H1 (cell line): ENCODE measurements around the gene CDT1. TPM values are rescaled to one million over a fixed set of nuclear protein-coding genes. Genes with fewer than 3 reads are reported as not detected.

Experiments used
- CTCF ChIA-PET: fragments of 300-600 bp; sonication (Branson Sonifier 250); formaldehyde crosslinking; loops from one replicate; lab custom pipeline; 2021; ENCODE audit not compliant: partially characterized antibody; lab: Charles Lee
- POLR2A ChIA-PET: fragments of 300-600 bp; sonication (Branson Sonifier 250); formaldehyde crosslinking; loops from one replicate; lab custom pipeline; 2021; ENCODE audit warnings: inconsistent platforms; ENCODE audit not compliant: partially characterized antibody; lab: Charles Lee
- DNase-seq, 2 experiments: peaks; one replicate each; pipeline versions ENCODE4 v3.0.0 to v3.0.0-alpha.2; 2010 to 2022; ENCODE audit warnings: low spot score in 2 of 2, low read depth in 1 of 2, mixed read lengths in 1 of 2
- FAIRE-seq: peaks from 2 replicates; lab custom pipeline; 2011; peaks lifted over from hg19 to GRCh38; lab: Jason Lieb, UNC
- H2AFZ ChIP-seq: 2 replicates; pipeline ENCODE4 v1.8.1; 2012; ENCODE audit warnings: low read length, inconsistent platforms
- H2AK5ac ChIP-seq: 2 replicates; pipeline ENCODE4 v1.6.1; 2013; ENCODE audit warnings: low read depth, low read length
- H2BK120ac ChIP-seq: replicated peaks from 2 replicates; pipeline ENCODE3; 2013; ENCODE audit warnings: low read depth, low read length, inconsistent platforms
- H2BK12ac ChIP-seq: 2 replicates; pipeline ENCODE4 v1.6.1; 2013; ENCODE audit warnings: low read depth, low read length
- H2BK15ac ChIP-seq: 2 replicates; pipeline ENCODE4 v1.6.1; 2013; ENCODE audit warnings: low read length
- H2BK20ac ChIP-seq: 2 replicates; pipeline ENCODE4 v1.6.1; 2013; ENCODE audit warnings: low read length
- H2BK5ac ChIP-seq: 2 replicates; pipeline ENCODE4 v1.6.1; 2013; ENCODE audit warnings: low read depth, low read length
- H3K14ac ChIP-seq: 2 replicates; pipeline ENCODE4 v1.6.1; 2013; ENCODE audit warnings: inconsistent platforms; ENCODE audit not compliant: insufficient read length
- H3K18ac ChIP-seq: 2 replicates; pipeline ENCODE4 v1.6.1; 2013; ENCODE audit warnings: low read length; ENCODE audit errors: extremely low read depth
- H3K23ac ChIP-seq: 2 replicates; pipeline ENCODE4 v1.6.1; 2013; ENCODE audit warnings: inconsistent platforms; ENCODE audit not compliant: insufficient read length
- H3K23me2 ChIP-seq: 2 replicates; pipeline ENCODE4 v1.6.1; 2013; ENCODE audit warnings: low read depth, low read length
- H3K27ac ChIP-seq: 2 replicates; pipeline ENCODE4 v1.6.1; 2011; ENCODE audit warnings: low read depth, low read length, inconsistent platforms
- H3K27me3 ChIP-seq, 4 experiments: replicated peaks in 1 of 4; 1 replicate in 1 of 4; 2 replicates in 3 of 4; pipeline versions ENCODE4 v1.6.1 to v1.8.1; 2011 to 2013; ENCODE audit warnings: low read length in 3 of 4, mild to moderate bottlenecking in 3 of 4, inconsistent platforms in 2 of 4, mixed read lengths in 2 of 4, moderate library complexity in 1 of 4; ENCODE audit not compliant: control insufficient read depth in 3 of 4, insufficient read depth in 3 of 4; ENCODE audit errors: extremely low read depth in 1 of 4
- H3K36me3 ChIP-seq, 4 experiments: 2 replicates each; pipeline versions ENCODE4 v1.6.1 to v1.8.1; 2011 to 2013; ENCODE audit warnings: mild to moderate bottlenecking in 4 of 4, low read length in 3 of 4, moderate library complexity in 2 of 4, control low read depth in 1 of 4, inconsistent platforms in 1 of 4; ENCODE audit not compliant: insufficient read depth in 4 of 4, control insufficient read depth in 2 of 4
- H3K4ac ChIP-seq: replicated peaks from 2 replicates; pipeline ENCODE3; 2013; ENCODE audit warnings: low read length, low read depth, mixed read lengths, inconsistent platforms; ENCODE audit not compliant: insufficient read length
- H3K4me1 ChIP-seq, 4 experiments: replicated peaks in 1 of 4; 1 replicate in 1 of 4; 2 replicates in 3 of 4; pipeline versions ENCODE4 v1.6.1 to v1.8.1; 2011 to 2013; ENCODE audit warnings: low read length in 3 of 4, inconsistent platforms in 2 of 4, mixed read lengths in 1 of 4; ENCODE audit not compliant: insufficient read depth in 4 of 4, control insufficient read depth in 3 of 4
- H3K4me2 ChIP-seq, 2 experiments: 2 replicates each; pipeline versions ENCODE4 v1.6.1 to v1.8.1; 2011 to 2013; ENCODE audit warnings: low read depth in 2 of 2, low read length in 2 of 2, control low read depth in 1 of 2, inconsistent platforms in 1 of 2, mild to moderate bottlenecking in 1 of 2; ENCODE audit not compliant: insufficient read depth in 1 of 2
- H3K4me3 ChIP-seq, 4 experiments: fragments of 200-600, 300-600 bp in 1 of 4; sonication (generic), shearing (Covaris generic), sonication (Bioruptor Twin) in 1 of 4; 2 replicates each; pipeline versions ENCODE4 v1.5.1 to v1.8.1; 2011 to 2016; ENCODE audit warnings: low read length in 4 of 4, low read depth in 3 of 4, control low read depth in 2 of 4, inconsistent platforms in 2 of 4, mild to moderate bottlenecking in 2 of 4, mixed read lengths in 1 of 4, moderate library complexity in 1 of 4; ENCODE audit not compliant: insufficient read depth in 2 of 4; ENCODE audit errors: extremely low read depth in 1 of 4
- H3K56ac ChIP-seq: replicated peaks from 2 replicates; pipeline ENCODE3; 2013; ENCODE audit warnings: low read depth, mild to moderate bottlenecking, mixed read lengths, low read length, inconsistent platforms; ENCODE audit not compliant: insufficient read length
- H3K79me1 ChIP-seq: 2 replicates; pipeline ENCODE4 v1.6.1; 2013; ENCODE audit warnings: low read depth, low read length, control low read depth
- H3K79me2 ChIP-seq, 2 experiments: 2 replicates each; pipeline versions ENCODE4 v1.6.1 to v1.8.1; 2012 to 2013; ENCODE audit warnings: low read length in 2 of 2, mild to moderate bottlenecking in 2 of 2, inconsistent platforms in 1 of 2; ENCODE audit not compliant: insufficient read depth in 2 of 2, control insufficient read depth in 1 of 2
- H3K9ac ChIP-seq, 4 experiments: replicated peaks in 1 of 4; 1 replicate in 1 of 4; 2 replicates in 3 of 4; pipeline versions ENCODE4 v1.6.1 to v1.8.1; 2011 to 2013; ENCODE audit warnings: low read depth in 3 of 4, low read length in 3 of 4, control low read depth in 2 of 4, mild to moderate bottlenecking in 2 of 4, moderate library complexity in 2 of 4, inconsistent platforms in 1 of 4; ENCODE audit errors: extremely low read depth in 1 of 4
- H3K9me3 ChIP-seq, 2 experiments: 2 replicates each; pipeline versions ENCODE4 v1.6.1 to v1.8.1; 2012 to 2013; ENCODE audit warnings: mild to moderate bottlenecking in 2 of 2, moderate library complexity in 2 of 2, control low read depth in 1 of 2, inconsistent platforms in 1 of 2, low read depth in 1 of 2, low read length in 1 of 2, mixed read lengths in 1 of 2; ENCODE audit not compliant: insufficient read depth in 2 of 2
- H4K20me1 ChIP-seq, 2 experiments: replicated peaks in 1 of 2; 2 replicates each; pipeline versions ENCODE3 to v1.8.1; 2011 to 2013; ENCODE audit warnings: inconsistent platforms in 2 of 2, low read length in 2 of 2, mild to moderate bottlenecking in 1 of 2; ENCODE audit not compliant: insufficient read depth in 2 of 2, control insufficient read depth in 1 of 2
- H4K5ac ChIP-seq: 2 replicates; pipeline ENCODE4 v1.6.1; 2013; ENCODE audit warnings: low read length, low read depth, mixed read lengths, inconsistent platforms; ENCODE audit not compliant: insufficient read length
- H4K8ac ChIP-seq: 2 replicates; pipeline ENCODE4 v1.8.0; 2013; ENCODE audit warnings: mild to moderate bottlenecking, moderate library complexity, low read length, inconsistent platforms; ENCODE audit not compliant: insufficient read depth; ENCODE audit errors: extremely low read depth
- H4K91ac ChIP-seq: replicated peaks from 2 replicates; pipeline ENCODE3; 2013; ENCODE audit warnings: low read length, mixed read lengths, inconsistent platforms; ENCODE audit not compliant: insufficient read length
- CREB1 ChIP-seq: IDR thresholded peaks from 2 replicates; pipeline ENCODE4 v1.6.1; 2012; ENCODE audit warnings: inconsistent platforms
- EZH2 ChIP-seq: fragments of 200-600 bp; sonication (generic); IDR thresholded peaks from 2 replicates; pipeline ENCODE4 v1.7.1; 2012; ENCODE audit warnings: low read depth, mild to moderate bottlenecking, moderate library complexity, low read length, inconsistent platforms; ENCODE audit not compliant: severe bottlenecking
- GTF2F1 ChIP-seq: IDR thresholded peaks from 2 replicates; pipeline ENCODE4 v1.6.1; 2012; ENCODE audit warnings: low read depth, low read length, improper control_type of control experiment, borderline replicate concordance
- HDAC2 ChIP-seq, 2 experiments: fragments of 300-600 bp in 1 of 2; sonication (generic) in 1 of 2; IDR thresholded peaks; 2 replicates each; pipeline ENCODE4 v1.6.1; 2011 to 2012; ENCODE audit warnings: low read depth in 2 of 2, low read length in 2 of 2, mild to moderate bottlenecking in 2 of 2, moderate library complexity in 2 of 2, borderline replicate concordance in 1 of 2, inconsistent platforms in 1 of 2
- MAX ChIP-seq: IDR thresholded peaks from 2 replicates; pipeline ENCODE4 v1.6.1; 2012; ENCODE audit warnings: inconsistent platforms
- NRF1 ChIP-seq: IDR thresholded peaks from 2 replicates; pipeline ENCODE4 v1.6.1; 2011; ENCODE audit warnings: mild to moderate bottlenecking, low read depth, low read length, improper control_type of control experiment
- RFX5 ChIP-seq: IDR thresholded peaks from 2 replicates; pipeline ENCODE4 v1.6.1; 2011; ENCODE audit warnings: low read depth, low read length, improper control_type of control experiment, borderline replicate concordance
- SP4 ChIP-seq: IDR thresholded peaks from 2 replicates; pipeline ENCODE4 v1.6.1; 2012; ENCODE audit warnings: low read length, inconsistent platforms
- TCF12 ChIP-seq: IDR thresholded peaks from 2 replicates; pipeline ENCODE4 v1.6.1; 2011; ENCODE audit warnings: low read depth, mild to moderate bottlenecking, low read length
- WGBS, 2 experiments: shearing (Covaris generic) in 1 of 2; methylation state at CpG; one replicate each; pipeline versions ENCODE4 v1.1.6 to v1.1.7; 2013 to 2015; ENCODE audit warnings: low lambda C conversion rate in 2 of 2, mixed read lengths in 2 of 2, inconsistent platforms in 1 of 2, low coverage in 1 of 2, missing lambda C conversion rate in 1 of 2; ENCODE audit not compliant: insufficient replicate concordance in 2 of 2, insufficient coverage in 1 of 2, insufficient read length in 1 of 2; ENCODE audit errors: extremely low coverage in 1 of 2, missing lambda C conversion rate in 1 of 2; 5-methylcytosine and 5-hydroxymethylcytosine counted together
- polyA plus RNA-seq, 7 experiments: library from polyadenylated mRNA; depleted of rRNA in 3 of 7; stranded (reverse) in 5 of 7; unstranded in 2 of 7; fragments of >200 nt in 5 of 7; fragments of 200-250 nt in 2 of 7; gene quantifications; 1 replicate in 5 of 7; 2 replicates in 1 of 7; 4 replicates in 1 of 7; pipeline versions ENCODE4 v1.2.1 to v1.2.3, GENCODE V29; 2011 to 2013; ENCODE audit warnings: missing spikeins in 2 of 7, mixed read lengths in 2 of 7
- total RNA-seq: library from RNA; stranded (reverse); fragmentation: NEBNext Ultra II Directional; extraction: Animal tissue kit (Norgen Biotek cat#: 25700); gene quantifications from 2 replicates; pipeline ENCODE4 v1.2.1, GENCODE V29; 2021
- TF ChIP-seq, protein P1 (sequence below): IDR thresholded peaks from 2 replicates; pipeline ENCODE4 v1.6.1; 2012; ENCODE audit warnings: inconsistent platforms

CDT1 gene
- total and polyA plus RNA-seq, 2 of the 8 experiments (the other 6 are each of a cell fraction or from before 2014, with no cell fraction given), result 76.7 to 95.4 TPM

GRCh38 chr16:88792668-88793250, 10.8 kb upstream of the CDT1 start:
- no peak overlapping the region for H2AFZ ChIP-seq
- no peak overlapping the region for H4K5ac ChIP-seq
- H3K56ac ChIP-seq, result no peak overlapping the region
- peak overlapping the region; percentile 65; the same call in 1 of the 2 replicates for H4K8ac ChIP-seq
- DNase-seq, result no peak
- H3K79me2 ChIP-seq, result no peaks in the 10 kb centered on the region
- no peak overlapping the region for H3K9ac ChIP-seq
- H4K91ac ChIP-seq, result peak overlapping the region; percentile 98
- TF ChIP-seq TCF12 (no peak), RFX5 (no peak), GTF2F1 (no peak), SP4 (no peak), NRF1 (no peak), HDAC2 (IDR thresholded peaks at IDR 0.05; ENCODE audit: borderline replicate concordance in 1 of 2, low read depth in 2 of 2, low read length in 2 of 2) (no peak), EZH2 (no peak), CREB1 (no peak), MAX (0 out of 2 replicates have a peak, but pooled peaks have one; percentile 12)
- TF ChIP-seq, protein P1, sequence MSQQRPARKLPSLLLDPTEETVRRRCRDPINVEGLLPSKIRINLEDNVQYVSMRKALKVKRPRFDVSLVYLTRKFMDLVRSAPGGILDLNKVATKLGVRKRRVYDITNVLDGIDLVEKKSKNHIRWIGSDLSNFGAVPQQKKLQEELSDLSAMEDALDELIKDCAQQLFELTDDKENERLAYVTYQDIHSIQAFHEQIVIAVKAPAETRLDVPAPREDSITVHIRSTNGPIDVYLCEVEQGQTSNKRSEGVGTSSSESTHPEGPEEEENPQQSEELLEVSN, result peak; percentile 59; the same call in 1 of the 2 replicates
- TF ChIP-seq, all 59 proteins: peak for 2
- H2BK15ac ChIP-seq, result peak overlapping the region; percentile 92; the same call in 1 of the 2 replicates
- H3K14ac ChIP-seq, result no peak overlapping the region
- H3K9me3 ChIP-seq, result no peaks in the 10 kb centered on the region
- no peak overlapping the region for H2AK5ac ChIP-seq
- H3K4ac ChIP-seq, result peak overlapping the region; percentile 46
- H2BK12ac ChIP-seq, result peak overlapping the region; percentile 97; the same call in 1 of the 2 replicates
- POLR2A ChIA-PET, result interaction anchor here (1.1 to 2.5 kb wide), 5 partner anchors 8 to 40 kb away, joined by 3 to 6 read pairs (median 3); no protein-coding TSS in a partner anchor
- no peak for FAIRE-seq
- H3K79me1 ChIP-seq, result no peaks in the 10 kb centered on the region
- no peak overlapping the region for H3K4me2 ChIP-seq
- no peaks in the 10 kb centered on the region for H4K20me1 ChIP-seq
- no peaks in the 10 kb centered on the region; the same call in 1 of the 2 replicates for H3K23me2 ChIP-seq
- no peak overlapping the region for H3K4me3 ChIP-seq
- H2BK20ac ChIP-seq, result 0 out of 2 replicates have a peak overlapping the region, but pooled peaks have one; percentile 72
- H3K27ac ChIP-seq, result no peak overlapping the region
- H3K23ac ChIP-seq, result no peak overlapping the region
- H2BK5ac ChIP-seq, result peak overlapping the region; percentile 78; the same call in 1 of the 2 replicates
- no peaks in the 10 kb centered on the region; a peak in 1 of 7 replicates for H3K27me3 ChIP-seq
- peak overlapping the region; percentile 84 for H2BK120ac ChIP-seq
- no peaks in the 10 kb centered on the region for H3K36me3 ChIP-seq
- 90% methylated on average over 10 of the region's 12 CpGs; no CpG with 5 or more reads in 1 of the 2 experiments for WGBS, 2 experiments
- peak overlapping the region; percentile 62; the same call in 1 of the 2 replicates for H3K18ac ChIP-seq
- CTCF ChIA-PET, result interaction anchor here (0.5 to 1.8 kb wide), 16 partner anchors 8 to 496 kb away, joined by 3 to 8 read pairs (median 3); no protein-coding TSS in a partner anchor
- H3K4me1 ChIP-seq, result peaks cover 0 to 26% (median 18%) of the 10 kb centered on the region in 4 experiments; a peak in 6 of 7 replicates
